Measurements from ENCODE around the gene PANK4. TPM values are rescaled to one million over a fixed set of nuclear protein-coding genes. Genes with fewer than 3 reads are reported as not detected.
A peak's percentile ranks its signal among the peaks of the same experiment; 100 is the strongest.

Gene PANK4
- total RNA-seq, 1 experiment from 2014 or later, result 32.2 TPM

GRCh38 chr1:2529784-2530512 lies 3.6 kb upstream of the PANK4 start, which contains the start of gene HES5:
Gene HES5 (minus strand): TSS chr1:2530263. CDS start chr1:2530164, 99 bp downstream.
- TF ChIP-seq CTCF (conservative IDR thresholded peaks at IDR 0.05), result no peak
- no peak within 1 kb of the TSS for H3T11ph ChIP-seq (ENCODE audit: low read length)
- H3K14ac ChIP-seq (ENCODE audit: insufficient read depth, low read length), result no peak within 1 kb of the TSS
- Mint-ChIP-seq H3K36me3 (ENCODE audit: insufficient read depth in 1 of 3, low read depth in 3 of 3) (peaks cover 0 to 2% (median under 1%) of the 10 kb centered on the region in 3 experiments; a peak in 3 of 7 replicates), H3K27ac (no peak within 1 kb of the TSS), H3K9me3 (no peaks in the 10 kb centered on the region; a peak in 2 of 5 replicates), H3K4me3 (peak within 1 kb of the TSS; percentile 22 to 74; a peak in 4 of 5 replicates), H3K27me3 (ENCODE audit: low read depth) (peaks cover 80% of the 10 kb centered on the region), H3K4me1 (peaks cover 20 to 23% of the 10 kb centered on the region in 2 experiments)
- no peak within 1 kb of the TSS for H3K9ac ChIP-seq (ENCODE audit: extremely low read depth, insufficient read length, low read length)
- H3K79me2 ChIP-seq (ENCODE audit: insufficient read depth, low read length), result peaks cover 5% of the 10 kb centered on the region; the same call in 1 of the 2 replicates
- H3K27ac ChIP-seq (ENCODE audit: insufficient read length, low read depth, low read length), result no peak within 1 kb of the TSS
- no peak within 1 kb of the TSS for H4K5ac ChIP-seq (ENCODE audit: insufficient read length, low read depth, low read length)
- H2BK12ac ChIP-seq (ENCODE audit: insufficient read length, low read depth, low read length), result no peak within 1 kb of the TSS
- H3K23me2 ChIP-seq (ENCODE audit: insufficient read length, low read depth, low read length, poor library complexity, severe bottlenecking), result peaks cover 11% of the 10 kb centered on the region
- no peaks in the 10 kb centered on the region; the same call in 1 of the 2 replicates for H3K4me1 ChIP-seq (ENCODE audit: insufficient read depth, low read length)
- no peak within 1 kb of the TSS for H3K4ac ChIP-seq (ENCODE audit: low read depth, low read length)
- no peak within 1 kb of the TSS for H2BK120ac ChIP-seq (ENCODE audit: low read depth, low read length, poor library complexity, severe bottlenecking)
- H3K56ac ChIP-seq (ENCODE audit: insufficient read length, low read depth, low read length), result no peak within 1 kb of the TSS
- WGBS (ENCODE audit: extremely low coverage, insufficient read length, low lambda C conversion rate), result no CpG with 5 or more reads among the region's 91 CpGs
- no peaks in the 10 kb centered on the region for H4K20me1 ChIP-seq (ENCODE audit: control insufficient read depth, insufficient read depth, insufficient read length)
- no peak within 1 kb of the TSS for H2BK5ac ChIP-seq (ENCODE audit: insufficient read length, low read length)
- no peak within 1 kb of the TSS for H2AFZ ChIP-seq (ENCODE audit: low read length)
- H3K4me2 ChIP-seq (ENCODE audit: insufficient read depth, insufficient read length, low read length), result peak within 1 kb of the TSS; percentile 35
- H3K23ac ChIP-seq (ENCODE audit: insufficient read length, low read depth, low read length), result no peak within 1 kb of the TSS
- H4K91ac ChIP-seq (ENCODE audit: insufficient read length, low read depth, low read length), result no peak within 1 kb of the TSS
- no peak within 1 kb of the TSS for H2BK20ac ChIP-seq (ENCODE audit: low read depth, low read length, poor library complexity, severe bottlenecking)
- peaks cover 40% of the 10 kb centered on the region; the same call in 1 of the 2 replicates for H3K27me3 ChIP-seq (ENCODE audit: insufficient read depth, low read length)
- no peak within 1 kb of the TSS for H2BK15ac ChIP-seq (ENCODE audit: low read depth, low read length)
- H3K18ac ChIP-seq (ENCODE audit: insufficient read length, low read depth, low read length), result no peak within 1 kb of the TSS
- DNase-seq, result peak; percentile 61
- H2AK5ac ChIP-seq (ENCODE audit: insufficient read length, low read length), result no peak within 1 kb of the TSS
- H3K79me1 ChIP-seq (ENCODE audit: insufficient read depth, low read depth, low read length, poor library complexity, severe bottlenecking), result peaks cover 2% of the 10 kb centered on the region
- no peak within 1 kb of the TSS for H4K8ac ChIP-seq (replicated peaks; ENCODE audit: insufficient read length, low read depth, low read length)
- H3K9me3 ChIP-seq (ENCODE audit: control insufficient read depth, low read depth, low read length), result no peaks in the 10 kb centered on the region
